HG03439 (cell line): ENCODE data around the gene RPL10.
"Not testable (repeated sequence)": the region's sequence is repeated elsewhere in the genome, so short reads cannot be mapped to it uniquely, and the experiment has no call there.

Experiments used
- ATAC-seq: cut with Tn5 transposase; IDR thresholded peaks from one replicate; pipeline ENCODE4 v1.9.1; 2021; ENCODE audit warnings: mild to moderate bottlenecking, moderate library complexity; ENCODE audit not compliant: unreplicated experiment

The RPL10 gene

DNA sequence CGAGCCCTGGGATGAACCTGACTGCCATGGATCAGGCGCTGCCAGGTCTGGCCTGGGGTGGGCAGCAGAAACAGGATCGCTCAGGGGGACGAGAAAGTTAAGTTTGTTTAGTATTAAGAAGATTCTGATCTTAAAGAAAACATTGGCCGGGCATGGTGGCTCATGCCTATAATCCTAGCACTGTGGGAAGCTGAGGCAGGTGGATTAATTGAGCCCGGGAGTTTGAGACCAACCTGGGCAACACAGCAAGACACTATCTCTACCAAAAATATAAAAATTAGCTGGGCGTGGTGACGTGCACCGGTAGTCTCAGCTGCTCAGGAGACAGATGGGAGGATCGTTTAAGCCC is 23.0 kb upstream of the RPL10 start:
- no peak for ATAC-seq

DNA sequence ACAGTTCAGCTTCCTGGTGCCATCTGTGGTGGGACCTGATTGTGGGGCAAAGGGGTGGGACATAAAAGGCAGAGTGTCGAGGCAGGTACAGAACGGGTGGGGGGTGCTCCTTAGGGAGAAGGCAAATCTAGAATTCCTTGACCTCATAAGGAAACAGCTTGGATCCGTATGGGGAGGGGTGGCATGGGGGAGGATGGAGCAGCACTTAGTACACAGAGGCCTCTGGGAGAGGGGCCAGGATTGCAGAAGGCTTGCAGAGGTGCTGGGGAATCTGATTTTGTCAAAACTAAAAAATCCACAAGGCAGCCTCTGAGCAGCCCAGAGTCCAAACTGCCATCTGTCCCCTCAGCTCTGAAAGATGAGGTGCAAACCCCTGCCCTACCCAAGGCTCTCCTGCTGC is 21.4 kb upstream of the RPL10 start:
- ATAC-seq: no peak

DNA sequence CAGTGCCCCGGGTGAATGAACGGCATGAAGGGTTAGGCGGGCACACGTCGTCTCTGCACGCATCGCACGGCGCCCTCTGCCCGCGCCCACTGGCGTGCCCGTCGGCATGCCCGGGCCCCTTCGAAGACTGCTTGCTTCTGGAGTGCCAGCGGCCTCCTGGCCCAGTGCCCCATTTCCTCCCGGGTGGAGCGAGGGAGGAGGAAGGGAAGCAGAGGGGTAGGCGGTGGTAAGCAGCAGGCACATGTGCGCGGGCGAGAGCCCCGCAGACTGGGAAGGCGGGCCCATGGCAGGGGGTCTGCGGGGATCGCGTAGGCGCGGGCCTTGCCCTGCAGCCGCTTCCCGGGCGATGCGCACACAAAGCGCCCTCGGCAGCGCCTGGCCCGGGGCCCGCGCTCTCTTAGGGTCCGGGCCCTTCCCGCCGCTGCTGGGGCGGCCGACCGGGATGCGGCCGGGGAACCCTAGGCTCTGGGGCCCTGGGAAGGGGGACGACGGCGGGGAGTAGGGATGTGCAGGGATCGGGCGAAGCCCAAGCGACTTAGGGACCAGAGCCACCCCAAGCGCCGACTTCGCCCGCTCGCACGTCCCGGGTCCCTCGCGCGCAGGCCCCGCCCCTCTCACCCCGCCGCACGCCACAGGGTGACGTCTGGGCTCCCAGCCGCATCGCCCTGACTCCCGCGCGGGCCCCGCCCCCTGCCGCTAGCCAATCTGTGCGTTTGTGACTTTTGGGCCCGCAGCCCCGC is 19.9 kb upstream of the RPL10 start:
- ATAC-seq: peak; percentile 0

DNA sequence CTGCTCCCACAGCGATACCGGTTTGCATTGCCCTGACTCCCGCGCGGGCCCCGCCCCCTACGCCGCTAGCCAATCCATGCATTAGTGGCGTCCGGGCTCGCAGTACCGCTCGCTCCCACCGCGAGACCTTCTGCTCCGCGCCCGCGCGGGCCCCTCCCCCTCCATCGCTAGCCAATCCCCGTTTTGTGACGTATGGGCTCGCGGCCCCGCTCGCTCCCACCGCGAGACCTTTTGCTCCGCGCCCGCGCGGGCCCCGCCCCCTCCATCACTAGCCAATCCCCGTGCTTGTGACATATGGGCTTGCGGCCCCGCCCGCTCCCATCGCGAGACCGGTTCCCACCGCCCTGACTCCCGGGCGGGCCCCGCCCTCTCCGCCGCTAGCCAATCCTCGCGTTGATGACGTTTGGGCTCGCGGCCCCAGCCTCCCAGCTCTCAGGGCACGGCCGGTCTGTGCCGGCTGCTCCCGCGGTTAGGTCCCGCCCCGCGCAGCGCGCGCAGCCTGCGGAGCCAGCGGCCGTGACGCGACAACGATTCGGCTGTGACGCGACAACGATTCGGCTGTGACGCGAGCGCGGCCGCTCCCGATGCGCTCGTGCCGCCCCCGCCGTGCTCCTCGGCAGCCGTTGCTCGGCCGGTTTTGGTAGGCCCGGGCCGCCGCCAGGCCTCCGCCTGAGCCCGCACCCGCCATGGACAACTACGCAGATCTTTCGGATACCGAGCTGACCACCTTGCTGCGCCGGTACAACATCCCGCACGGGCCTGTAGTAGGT is 19.2 kb upstream of the RPL10 start, which contains the start of gene EMD:
TSS of gene EMD (plus strand) at position 497 of the 770 bp plus-strand sequence. CDS start at position 687, 190 bp downstream.
- peak; percentile 81 for ATAC-seq

DNA sequence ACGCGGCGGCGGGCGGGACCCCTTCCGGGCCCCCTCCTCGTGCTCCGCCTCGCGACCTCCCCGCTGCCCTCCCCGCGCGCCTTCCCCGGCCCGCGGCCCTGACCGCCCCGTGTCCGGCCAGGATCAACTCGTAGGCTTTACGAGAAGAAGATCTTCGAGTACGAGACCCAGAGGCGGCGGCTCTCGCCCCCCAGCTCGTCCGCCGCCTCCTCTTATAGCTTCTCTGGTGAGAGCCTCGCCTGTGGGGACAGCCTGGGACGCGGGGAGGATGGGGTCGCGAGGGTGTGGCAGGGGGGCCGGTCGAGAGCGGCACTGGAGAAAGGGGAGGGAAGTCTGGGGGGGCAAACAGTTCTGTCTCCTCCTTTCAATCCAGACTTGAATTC is 18.6 kb upstream of the RPL10 start:
- ATAC-seq: peak; percentile 3

DNA sequence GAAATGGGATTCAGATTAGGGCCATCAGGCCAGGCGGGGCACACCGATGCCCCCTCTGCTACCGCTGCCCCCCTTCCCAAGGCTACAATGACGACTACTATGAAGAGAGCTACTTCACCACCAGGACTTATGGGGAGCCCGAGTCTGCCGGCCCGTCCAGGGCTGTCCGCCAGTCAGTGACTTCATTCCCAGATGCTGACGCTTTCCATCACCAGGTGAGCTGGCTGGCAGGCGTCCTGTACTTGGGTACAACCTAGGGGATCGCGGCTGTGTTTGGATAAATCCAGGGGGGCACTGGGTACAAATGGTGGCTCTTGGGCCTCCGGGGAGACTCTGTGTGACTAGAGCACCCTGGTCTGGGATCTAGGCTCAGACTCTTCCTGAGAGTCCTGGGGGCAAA is 18.0 kb upstream of the RPL10 start:
- no peak for ATAC-seq

DNA sequence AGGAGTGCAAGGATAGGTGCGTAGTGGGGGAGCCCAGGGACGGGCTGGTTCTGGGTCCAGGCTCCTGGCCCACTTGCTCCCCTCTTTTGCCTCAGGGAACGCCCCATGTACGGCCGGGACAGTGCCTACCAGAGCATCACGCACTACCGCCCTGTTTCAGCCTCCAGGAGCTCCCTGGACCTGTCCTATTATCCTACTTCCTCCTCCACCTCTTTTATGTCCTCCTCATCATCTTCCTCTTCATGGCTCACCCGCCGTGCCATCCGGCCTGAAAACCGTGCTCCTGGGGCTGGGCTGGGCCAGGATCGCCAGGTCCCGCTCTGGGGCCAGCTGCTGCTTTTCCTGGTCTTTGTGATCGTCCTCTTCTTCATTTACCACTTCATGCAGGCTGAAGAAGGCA is 17.4 kb upstream of the RPL10 start:
- no peak for ATAC-seq

DNA sequence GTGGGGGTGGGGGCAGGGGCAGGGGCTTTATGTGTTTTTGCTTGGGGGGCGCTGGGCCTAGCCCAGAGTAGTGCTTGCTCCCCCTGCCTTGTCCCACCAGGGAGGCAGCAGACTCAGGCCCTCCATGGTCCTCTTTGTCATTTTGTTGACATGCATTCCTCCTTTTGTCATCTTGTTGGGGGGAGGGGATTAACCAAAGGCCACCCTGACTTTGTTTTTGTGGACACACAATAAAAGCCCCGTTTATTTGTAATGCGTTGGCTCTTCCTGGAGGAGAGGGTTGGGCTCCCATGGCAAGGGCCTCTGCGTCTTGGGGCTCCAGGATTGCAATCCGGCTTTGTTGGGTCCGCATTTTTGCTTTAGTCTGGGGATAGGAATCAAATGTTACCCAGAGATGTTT is 16.9 kb upstream of the RPL10 start:
- ATAC-seq: no peak

DNA sequence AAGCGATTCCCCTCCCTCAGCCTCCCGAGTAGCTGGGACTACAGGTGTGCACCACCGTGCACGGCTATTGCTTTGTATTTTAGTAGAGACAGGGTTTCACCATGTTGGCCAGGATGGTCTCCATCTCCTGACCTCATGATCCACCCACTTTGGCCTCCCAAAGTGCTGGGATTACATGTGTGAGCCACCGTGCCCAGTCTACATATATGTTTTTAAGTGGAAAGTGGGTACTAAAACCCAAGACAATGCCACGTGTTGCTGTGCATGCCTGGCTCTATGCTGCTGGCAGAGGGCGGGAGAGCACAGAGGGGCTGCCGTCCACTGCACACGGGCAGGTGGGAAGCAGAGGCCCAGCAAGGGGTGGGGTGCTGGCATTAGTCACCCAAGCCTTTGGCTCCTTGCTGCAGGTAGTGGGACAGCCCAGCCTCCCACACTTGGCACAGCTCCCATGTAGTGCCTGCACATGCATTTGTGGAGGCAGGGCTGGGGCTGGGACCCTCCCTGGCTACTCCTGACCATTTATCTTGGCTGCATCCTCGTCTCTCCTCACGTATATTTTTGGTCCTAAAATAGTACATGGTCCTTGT is 15.6 kb upstream of the RPL10 start:
- no peak for ATAC-seq

DNA sequence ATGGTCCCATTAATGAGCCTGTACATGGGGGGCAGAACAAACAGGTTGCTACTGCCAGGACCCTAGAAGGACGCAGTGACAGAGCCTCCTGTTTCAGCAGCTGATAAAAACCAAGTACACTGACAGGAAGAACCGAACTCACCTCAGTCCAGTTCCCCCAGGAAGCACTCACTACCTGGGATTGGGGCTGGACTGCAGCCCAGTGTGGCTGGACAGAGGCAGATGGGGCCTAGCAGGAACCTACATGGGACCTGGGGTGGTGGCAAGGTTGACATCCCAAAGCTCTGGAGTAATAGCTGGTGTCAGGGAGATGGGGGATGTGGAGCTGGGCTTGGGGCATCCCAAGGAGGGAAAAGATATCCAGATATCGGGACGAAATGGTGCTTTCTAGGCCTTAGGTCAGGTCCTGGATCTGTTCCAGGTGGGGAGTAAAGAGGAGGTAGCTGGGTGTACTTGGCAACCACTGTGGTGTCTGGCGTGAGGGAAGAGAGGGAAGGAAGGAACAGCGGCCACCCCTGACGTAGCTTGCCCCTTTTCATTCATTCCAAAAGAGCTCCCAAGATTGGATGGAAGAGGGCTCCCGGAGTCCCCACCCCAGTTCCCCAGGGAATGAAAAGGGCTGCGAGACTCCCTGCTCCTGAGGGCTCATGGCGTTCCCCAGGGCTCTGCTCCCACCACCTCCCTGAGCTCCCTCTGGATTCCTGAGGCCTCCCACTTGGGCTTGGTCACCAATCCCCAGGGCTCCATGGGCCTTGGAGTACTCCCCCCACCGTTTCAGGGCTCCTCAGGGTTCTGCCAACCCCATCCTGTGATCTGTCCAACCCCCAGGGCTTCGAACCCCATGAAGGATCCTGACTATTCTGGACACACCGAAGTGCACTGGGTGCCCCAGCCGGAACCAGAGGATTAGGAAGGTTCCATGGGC is 14.6 kb upstream of the RPL10 start:
- ATAC-seq: no peak

DNA sequence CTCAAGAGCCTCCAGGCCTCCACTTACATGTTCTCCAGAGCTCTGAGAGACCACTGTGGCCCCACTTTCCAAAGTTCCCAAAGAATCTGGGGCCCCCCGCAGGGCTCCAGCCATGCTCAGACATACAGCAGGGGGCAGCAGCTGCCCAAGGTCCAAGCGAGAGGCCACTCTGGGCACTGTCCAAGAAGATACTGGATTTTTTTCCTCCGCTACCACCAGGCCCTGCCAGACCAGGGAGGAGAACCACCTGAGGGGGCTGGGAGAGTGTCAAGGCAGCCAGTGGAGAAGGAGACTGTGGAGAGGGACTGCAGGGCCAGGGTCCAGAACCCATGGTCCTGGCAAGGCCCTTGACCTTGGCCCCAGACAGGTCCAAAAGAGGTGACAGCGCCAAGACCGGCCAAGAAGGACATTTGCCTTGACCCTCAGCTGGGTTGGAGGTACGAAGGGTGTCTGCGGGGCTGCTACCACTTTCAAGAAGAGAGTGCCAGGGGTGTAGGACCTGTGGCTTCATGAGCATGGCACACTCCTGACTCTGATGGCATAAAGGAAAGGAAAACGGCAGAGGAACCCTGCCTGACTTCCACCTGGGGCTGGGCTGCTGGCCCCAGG is 13.8 kb upstream of the RPL10 start:
- ATAC-seq: no peak

DNA sequence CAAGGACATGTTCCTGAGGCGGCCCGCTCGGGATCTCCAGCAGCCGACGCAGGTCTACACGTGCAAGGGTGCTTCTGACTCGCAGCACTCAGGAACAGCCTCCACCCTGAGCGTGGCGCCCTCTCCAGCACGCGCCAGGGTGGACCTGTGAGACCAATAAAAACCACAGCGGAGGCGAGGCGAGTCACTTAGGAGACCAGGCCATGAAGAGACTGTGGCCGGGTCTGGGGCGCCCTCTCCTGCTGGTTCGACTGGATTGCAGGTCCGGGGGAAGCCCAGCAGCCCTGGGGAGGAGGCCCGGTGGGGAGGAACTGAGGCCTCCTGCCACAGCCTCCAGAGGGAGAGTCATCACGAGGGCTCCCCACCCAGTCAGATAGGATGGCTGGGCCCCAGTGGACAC is 10.1 kb upstream of the RPL10 start:
- ATAC-seq: peak; percentile 33

DNA sequence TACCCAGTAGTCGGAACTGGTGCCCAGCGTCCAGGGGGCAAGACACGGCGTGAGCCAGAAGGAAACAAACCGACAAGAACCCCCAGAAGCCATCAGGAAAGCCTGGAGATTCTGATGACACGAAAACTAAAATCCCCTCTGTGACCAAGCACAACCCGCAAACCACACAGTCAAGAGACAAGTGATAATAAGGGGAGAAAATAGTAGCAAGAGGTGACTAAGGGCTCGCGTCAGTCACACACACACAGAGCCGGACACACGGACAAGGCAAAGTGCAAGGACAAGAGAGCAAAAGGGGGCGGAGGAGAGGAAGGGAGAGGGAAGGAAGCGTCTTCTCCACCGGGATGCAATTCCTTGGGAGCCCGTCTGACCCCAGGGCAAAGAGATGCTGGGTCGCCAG is 9.5 kb upstream of the RPL10 start:
- peak; percentile 23 for ATAC-seq

DNA sequence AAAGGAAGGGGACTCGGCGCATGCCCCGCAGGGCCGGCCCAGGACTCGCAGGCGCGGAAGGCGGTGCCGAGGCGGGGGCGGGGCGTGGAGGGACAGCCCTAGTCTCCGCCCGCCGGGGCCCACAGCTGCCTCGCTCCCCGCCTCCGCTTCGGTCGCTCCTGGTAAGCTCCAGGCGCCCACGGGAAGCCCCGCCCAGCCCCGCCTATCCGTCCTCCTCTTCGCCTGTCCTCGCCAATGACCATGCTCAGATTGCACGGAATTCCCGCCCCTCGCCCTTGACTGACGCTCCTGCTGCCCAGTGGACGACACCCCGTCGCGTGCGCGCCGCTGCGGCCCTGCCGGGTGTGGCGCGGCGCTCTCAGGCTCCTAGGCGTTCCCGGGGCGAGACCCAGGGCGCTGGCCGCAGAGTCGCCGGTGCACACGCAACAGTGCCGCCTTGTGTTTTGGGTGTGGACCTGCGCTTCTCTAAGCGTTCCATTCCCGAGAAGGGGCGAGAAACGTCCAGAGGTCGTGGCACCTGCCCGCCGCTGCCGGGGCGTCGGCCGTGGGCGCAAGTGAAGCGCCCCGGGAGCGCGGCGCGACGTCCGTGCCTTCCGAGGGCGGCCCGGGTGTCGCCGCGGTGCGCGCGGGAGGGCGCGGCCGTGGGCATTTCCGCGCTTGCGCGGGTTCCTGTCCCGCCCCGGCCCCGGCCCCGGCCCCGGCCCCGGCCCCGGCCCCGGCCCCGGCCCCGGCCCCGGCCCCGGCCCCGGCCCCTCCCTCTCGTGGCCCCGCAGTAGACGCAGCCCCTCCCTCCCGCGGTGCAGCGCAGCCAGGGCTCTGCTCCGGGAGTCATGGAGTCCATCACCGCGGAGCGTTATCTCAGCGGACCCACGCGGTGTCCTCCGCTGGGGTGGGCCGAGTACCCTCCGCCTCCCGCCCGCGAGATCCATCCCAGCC is 8.1 kb upstream of the RPL10 start:
- peak; percentile 68 for ATAC-seq

DNA sequence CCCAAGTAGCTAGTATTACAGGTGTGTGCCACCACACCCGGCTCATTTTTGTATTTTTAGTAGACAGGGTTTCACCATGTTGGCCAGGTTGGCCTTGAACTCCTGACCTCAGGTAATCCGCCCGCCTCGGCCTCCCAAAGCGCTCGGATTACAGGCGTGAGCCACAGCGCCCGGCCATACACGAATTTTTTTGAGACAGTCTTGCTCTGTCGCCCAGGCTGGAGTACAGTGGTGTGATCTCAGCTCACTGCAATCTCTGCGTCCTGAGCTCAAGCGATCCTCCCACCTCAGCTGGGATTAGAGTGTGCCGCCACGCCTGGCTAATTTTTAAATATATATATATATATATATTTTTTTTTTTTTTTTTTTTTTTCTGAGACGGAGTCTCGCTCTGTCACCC is 1.8 kb upstream of the RPL10 start:
- ATAC-seq: not testable (repeated sequence)

DNA sequence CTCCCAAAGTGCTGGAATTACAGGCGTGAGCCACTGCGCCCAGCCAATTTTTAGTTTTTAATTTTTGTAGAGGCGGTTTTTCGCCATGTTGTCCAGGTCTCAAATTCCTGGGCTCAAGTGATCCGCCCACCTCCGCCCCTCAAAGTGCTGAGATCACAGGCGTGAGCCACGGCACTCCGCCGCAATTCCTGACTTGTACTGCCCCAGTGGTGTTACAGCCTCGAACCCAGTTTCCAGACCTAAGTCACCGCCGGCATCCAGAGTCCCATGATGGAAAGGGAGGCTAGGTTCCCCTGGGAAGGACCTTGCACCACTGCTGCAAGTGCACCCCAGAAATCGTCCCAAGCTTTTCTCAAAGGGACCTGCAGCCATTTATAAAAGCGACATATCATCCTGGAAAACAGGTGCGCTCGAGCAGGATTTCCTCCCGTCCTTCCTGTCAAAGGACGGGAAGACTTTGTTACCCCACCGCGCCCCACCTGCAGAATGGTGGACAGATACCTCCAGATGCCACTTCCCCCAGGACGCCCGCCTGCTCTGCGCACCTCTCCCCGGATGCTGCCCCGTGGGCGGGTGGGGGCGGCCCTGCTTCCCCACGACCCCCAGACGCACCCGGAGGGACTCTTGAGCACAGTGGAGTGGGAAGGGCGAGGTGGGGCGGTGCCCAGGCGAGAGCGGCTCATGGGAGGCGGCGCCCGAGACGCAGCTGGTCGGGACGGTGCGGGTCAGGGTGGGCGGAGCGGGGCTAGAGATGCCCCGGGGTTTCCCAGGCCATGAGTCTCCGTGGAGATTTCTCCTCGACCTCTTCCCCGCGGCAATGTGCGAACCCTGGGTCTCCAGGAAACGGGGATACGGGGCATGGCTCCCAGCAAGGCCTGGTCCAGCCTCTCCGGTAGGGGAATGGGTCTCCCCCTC is 947 bp upstream of the RPL10 start:
- ATAC-seq: peak; percentile 37

DNA sequence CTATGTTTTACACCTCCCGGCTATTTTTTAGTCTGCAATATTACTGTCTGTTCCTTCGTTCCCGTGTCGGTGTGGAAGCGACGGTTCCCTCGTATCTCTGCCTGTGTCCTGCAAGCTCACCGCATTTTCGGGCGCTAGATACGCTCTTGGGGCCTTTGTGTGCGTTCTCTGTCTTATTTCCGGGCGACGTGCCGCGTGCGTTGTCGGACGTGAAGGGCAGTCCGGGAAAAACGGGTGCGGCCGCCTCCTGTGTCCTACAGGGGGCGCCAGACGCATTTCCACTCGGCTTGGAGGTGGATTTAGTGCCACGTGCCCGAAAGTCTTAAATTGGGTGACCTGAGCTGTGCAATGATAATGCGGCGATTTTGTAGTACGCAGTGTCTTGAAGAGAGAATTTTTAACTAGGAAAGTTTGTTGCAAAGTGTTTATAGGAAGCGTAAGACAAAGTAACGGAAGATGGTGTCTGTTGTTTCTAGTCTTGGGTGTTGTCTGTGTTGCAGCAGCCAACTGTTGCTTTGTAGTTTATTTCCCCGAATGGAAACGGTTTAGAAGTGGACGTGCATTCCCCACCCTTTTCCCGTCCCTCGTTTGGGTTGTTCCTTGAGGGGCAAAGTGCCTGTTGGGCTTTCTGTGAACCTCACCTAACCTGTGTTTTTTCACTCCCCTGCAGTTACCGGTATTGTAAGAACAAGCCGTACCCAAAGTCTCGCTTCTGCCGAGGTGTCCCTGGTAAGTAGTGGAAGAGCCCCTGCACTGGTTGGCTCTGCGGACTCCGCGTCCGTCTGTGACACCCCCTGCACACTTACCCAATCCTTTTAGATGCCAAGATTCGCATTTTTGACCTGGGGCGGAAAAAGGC is 720 bp downstream of the RPL10 start:
- ATAC-seq: no peak
